GM18511 (cell line): ENCODE measurements around the gene ENDOU.
"Not testable (repeated sequence)": the region's sequence is repeated elsewhere in the genome, so short reads cannot be mapped to it uniquely, and the experiment has no call there.

Experiments
- ATAC-seq: cut with Tn5 transposase; IDR thresholded peaks from one replicate; pipeline ENCODE4 v1.9.1; 2021; ENCODE audit warnings: mild to moderate bottlenecking, moderate library complexity; ENCODE audit not compliant: unreplicated experiment

ENDOU gene

DNA sequence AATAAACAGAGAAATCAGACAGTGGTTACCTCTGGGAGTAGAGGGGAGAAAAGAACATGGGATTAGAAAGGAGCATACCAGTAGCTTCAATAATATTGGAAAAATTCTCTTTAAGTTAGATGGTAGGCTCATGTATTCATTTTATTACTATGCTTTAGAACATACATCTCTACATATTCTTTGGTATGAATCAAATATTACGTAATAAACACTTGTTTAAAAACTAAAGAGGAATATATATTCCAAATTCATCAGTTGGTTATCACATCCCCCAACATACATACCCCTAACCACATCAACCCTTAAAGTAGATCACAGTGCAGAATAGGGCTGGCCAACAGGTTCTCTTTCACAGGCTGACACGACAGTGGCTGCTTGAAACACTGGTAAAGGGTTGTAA, 25.0 kb downstream of the ENDOU start:
- ATAC-seq, result no peak

DNA sequence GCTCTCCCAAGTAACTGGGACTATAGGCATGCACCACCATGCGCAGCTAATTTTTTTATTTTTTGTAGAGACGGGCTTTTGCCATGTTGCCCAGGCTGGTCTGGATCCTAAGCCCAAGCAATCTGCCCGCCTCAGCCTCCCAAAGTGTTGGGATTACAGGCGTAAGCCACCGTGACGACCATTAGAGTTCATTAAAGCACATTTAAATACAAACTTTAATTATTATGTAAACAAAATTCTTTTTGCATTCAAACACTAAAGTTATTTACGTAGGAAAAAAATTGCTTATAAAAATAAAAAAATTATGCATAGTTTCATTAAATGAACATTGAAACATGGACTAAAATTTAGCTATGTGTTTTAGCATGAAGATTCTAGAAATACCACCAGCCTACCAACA, 26.7 kb downstream of the ENDOU start:
- ATAC-seq, result no peak

DNA sequence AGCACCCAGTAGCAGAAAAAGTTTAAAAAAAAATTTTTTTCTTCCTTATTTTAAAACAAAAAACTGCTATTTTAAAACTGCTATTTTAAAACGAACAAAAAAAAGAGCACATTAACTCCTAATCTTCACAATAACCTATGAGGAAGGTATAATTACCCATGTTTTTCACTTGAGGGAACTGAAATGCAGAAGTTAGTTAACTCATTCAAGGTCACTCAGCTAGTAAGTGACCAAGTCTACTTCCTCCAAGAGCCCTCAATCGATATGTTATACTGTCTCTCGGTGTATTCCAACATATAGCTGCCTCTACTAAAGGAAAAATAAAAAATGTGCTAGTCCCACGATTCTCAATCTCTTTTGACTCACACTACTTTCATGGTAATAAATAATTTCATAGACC, 27.2 kb downstream of the ENDOU start:
- ATAC-seq, result no peak

DNA sequence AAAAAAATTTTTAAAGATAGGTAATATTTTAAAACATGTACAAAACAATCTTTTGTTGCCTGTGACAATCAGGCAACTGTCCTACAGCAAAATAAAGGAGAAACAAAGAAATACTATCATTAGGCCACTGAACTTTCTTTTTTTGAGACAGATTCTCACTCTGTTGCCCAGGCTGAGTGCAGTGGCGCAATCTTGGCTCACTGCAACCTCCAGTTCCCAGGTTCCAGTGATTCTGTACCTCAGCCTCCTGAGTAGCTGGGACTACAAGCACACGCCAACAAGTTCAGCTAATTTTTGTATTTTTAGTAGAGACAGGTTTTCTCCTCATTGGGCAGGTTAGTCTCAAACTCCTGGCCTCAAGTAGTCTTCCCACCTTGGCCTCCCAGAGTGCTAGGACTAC, 36.1 kb downstream of the ENDOU start:
- no peak for ATAC-seq

DNA sequence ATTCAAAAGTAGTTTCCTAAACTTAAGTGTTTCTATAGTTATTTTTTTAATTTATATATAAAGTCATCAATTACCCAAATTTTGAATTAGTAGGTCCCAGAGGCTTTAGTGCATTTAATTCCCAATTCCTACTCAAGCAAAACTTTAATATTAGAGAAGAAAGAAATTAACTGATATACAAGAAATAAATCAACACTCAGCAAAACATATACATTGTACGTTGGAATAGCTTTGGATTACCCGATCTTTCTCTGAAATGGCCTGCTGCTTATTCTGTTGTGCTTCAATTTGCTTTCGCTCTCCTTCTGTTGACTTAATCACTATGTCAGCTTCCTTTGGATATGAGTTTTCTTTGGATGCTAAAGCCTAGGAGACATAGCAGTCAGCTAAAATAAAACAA, 37.7 kb downstream of the ENDOU start:
- no peak for ATAC-seq

DNA sequence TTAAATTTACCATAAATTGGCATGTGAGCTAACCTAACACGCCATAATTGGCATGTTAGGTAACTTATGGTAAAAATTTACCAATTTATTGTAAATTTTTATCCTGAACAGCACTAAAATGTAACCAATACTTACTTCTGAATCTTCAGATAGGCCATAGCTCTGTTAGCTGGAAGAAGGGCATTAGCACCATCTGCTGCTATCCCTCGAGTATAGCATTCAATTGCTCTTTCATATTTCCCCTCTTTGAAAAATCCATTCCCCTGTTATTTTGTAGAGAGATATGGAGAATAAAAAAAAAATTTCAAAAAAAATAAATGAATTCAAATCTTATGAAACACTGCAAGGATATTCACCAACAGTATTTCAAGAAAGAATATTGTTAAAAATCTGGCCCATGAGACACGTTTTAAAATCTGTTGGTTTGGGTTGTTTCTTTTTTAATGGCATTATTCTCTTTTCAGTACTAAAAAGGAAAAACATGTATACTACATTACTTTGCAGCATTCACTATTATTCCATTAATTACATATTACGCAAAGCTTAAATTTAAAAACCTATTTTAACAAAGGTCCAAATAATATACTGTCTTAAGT, 38.5 kb downstream of the ENDOU start:
- no peak for ATAC-seq

DNA sequence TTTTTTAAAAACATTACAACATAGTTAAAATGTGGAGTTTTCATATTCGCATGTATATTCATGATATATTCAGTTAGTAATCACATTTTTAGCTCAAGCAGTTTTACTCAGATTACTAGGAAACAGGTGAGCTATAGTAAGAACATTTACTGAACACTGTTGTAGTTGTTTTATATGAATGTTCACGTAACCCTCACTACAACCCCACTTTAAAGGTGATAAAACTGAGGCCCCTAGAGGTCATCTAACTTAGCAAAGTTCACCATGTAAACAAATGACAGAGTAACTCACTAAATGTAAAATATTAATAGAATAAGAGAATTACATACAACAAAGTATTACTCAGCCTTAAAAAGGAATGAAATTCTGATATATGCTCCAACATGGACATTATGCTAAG, 45.5 kb downstream of the ENDOU start:
- ATAC-seq, result no peak

DNA sequence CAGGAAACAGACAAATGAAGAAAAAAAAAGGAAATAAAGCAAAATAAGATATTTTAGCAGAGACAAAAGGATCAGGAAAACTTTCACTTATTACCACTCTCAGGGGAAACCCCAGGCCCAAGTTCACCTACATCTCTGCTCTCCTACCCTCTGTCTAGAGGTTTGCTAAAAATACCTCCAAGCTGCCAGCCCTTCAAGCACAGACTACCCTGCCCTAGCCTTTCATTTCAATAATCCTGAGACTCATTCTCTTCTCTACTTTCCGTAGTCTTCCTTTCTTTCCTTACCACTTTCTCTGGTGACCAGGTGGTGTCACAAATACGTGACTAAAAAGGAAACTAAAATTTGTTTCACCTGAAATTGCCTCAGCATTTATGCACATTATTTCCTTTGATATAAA, 53.2 kb downstream of the ENDOU start:
- no peak for ATAC-seq

DNA sequence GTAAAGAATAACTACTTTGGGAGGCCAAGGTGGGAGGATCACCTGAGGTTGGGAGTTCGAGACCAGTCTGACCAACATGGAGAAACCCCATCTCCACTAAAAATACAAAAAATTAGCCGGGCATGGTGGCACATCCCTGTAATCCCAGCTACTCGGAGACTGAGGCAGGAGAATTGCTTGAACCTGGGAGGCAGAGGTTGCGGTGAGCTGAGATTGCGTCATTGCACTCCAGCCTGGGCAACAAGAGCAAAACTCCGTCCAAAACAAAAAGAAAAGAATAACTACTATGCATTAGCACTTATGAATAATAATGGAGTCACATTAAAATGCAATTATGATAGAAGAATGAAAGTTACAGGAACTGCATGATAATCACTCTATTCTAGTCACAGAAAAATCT, 57.4 kb downstream of the ENDOU start:
- ATAC-seq, result not testable (repeated sequence)
